DND-41 (cell line): Measurements from ENCODE around the gene PPP1R1B.

ENCODE experiments used
- ATAC-seq: fragments of 200-7000 bp; cut with Tn5 transposase; 3 replicates; pipeline ENCODE4 v1.9.1; 2021; ENCODE audit warnings: low read depth; ENCODE audit not compliant: insufficient read depth
- DNase-seq: peaks from one replicate; pipeline ENCODE4 v3.0.0-alpha.2; 2020
- H2AFZ ChIP-seq: 2 replicates; pipeline ENCODE4 v1.6.0; 2012; ENCODE audit warnings: low read depth, low read length
- H3K27ac ChIP-seq: 2 replicates; pipeline ENCODE4 v1.5.1; 2012; ENCODE audit warnings: low read length, inconsistent platforms
- H3K27me3 ChIP-seq: fragments of 200-600 bp; sonication (generic); 2 replicates; pipeline ENCODE4 v1.6.0; 2012; ENCODE audit warnings: low read length, mild to moderate bottlenecking, inconsistent platforms; ENCODE audit not compliant: insufficient read depth, poor library complexity
- H3K36me3 ChIP-seq: 2 replicates; pipeline ENCODE4 v1.5.1; 2012; ENCODE audit warnings: low read length, inconsistent platforms; ENCODE audit not compliant: insufficient read depth
- H3K4me1 ChIP-seq: 2 replicates; pipeline ENCODE4 v1.5.1; 2012; ENCODE audit warnings: mild to moderate bottlenecking, low read length; ENCODE audit not compliant: insufficient read depth
- H3K4me2 ChIP-seq: 2 replicates; pipeline ENCODE4 v1.6.0; 2012; ENCODE audit warnings: mild to moderate bottlenecking, moderate library complexity, low read length, inconsistent platforms; ENCODE audit not compliant: insufficient read depth
- H3K4me3 ChIP-seq, 2 experiments: fragments of 200-600 bp in 1 of 2; shearing (Covaris generic) in 1 of 2; 2 replicates each; pipeline ENCODE4 v1.5.1; 2012 to 2016; ENCODE audit warnings: inconsistent platforms in 2 of 2, low read length in 2 of 2, mild to moderate bottlenecking in 2 of 2, low read depth in 1 of 2, moderate library complexity in 1 of 2
- H3K79me2 ChIP-seq: 2 replicates; pipeline ENCODE4 v1.6.0; 2012; ENCODE audit warnings: low read length, inconsistent platforms; ENCODE audit not compliant: insufficient read depth
- H3K9ac ChIP-seq: 2 replicates; pipeline ENCODE4 v1.6.0; 2012; ENCODE audit warnings: low read depth, mild to moderate bottlenecking, inconsistent platforms, low read length, moderate library complexity
- H3K9me3 ChIP-seq: 2 replicates; pipeline ENCODE4 v1.5.1; 2012; ENCODE audit warnings: low read length, moderate library complexity, mild to moderate bottlenecking, inconsistent platforms; ENCODE audit not compliant: insufficient read depth, severe bottlenecking
- H4K20me1 ChIP-seq: 2 replicates; pipeline ENCODE4 v1.6.0; 2012; ENCODE audit warnings: low read length; ENCODE audit not compliant: insufficient read depth
- EZH2 ChIP-seq: IDR thresholded peaks from 3 replicates; pipeline ENCODE4 v1.6.1; 2012; ENCODE audit warnings: borderline replicate concordance, low read depth, mild to moderate bottlenecking, moderate library complexity, low read length, inconsistent platforms; ENCODE audit not compliant: severe bottlenecking
- TF ChIP-seq, protein P1 (sequence below): IDR thresholded peaks from 2 replicates; pipeline ENCODE4 v1.5.1; 2012; ENCODE audit warnings: borderline replicate concordance, low read length, moderate library complexity, mild to moderate bottlenecking; ENCODE audit not compliant: poor library complexity, severe bottlenecking; ENCODE audit errors: extremely low read depth

PPP1R1B gene

DNA sequence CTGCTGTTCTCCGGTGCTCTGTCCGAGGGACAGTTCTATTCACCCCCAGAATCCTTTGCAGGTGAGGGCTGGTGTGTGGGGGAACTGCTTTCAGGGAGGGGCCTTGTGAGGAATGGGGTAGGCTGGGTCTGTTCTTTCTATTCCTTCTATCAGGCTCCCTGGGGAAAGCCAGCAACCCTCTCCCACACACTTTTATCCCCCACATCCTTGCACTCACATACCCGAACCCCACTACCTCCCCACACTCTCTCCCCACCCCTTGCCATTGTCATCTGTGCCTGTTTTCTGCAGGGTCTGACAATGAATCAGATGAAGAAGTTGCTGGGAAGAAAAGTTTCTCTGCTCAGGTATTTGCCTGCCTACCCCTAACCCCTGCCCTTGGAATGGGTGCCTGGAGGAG is 32.0 kb downstream of the PPP1R1B start:
- H3K27me3 ChIP-seq: no peaks in the 10 kb centered on the region
- H3K79me2 ChIP-seq: peaks cover 11% of the 10 kb centered on the region; the same call in 1 of the 2 replicates
- no peak overlapping the region for H3K4me2 ChIP-seq
- H4K20me1 ChIP-seq: peaks cover 25% of the 10 kb centered on the region
- no peaks in the 10 kb centered on the region for H3K9me3 ChIP-seq
- peaks cover 74% of the 10 kb centered on the region for H3K36me3 ChIP-seq
- no peaks in the 10 kb centered on the region for H3K4me1 ChIP-seq
- H2AFZ ChIP-seq: no peak overlapping the region
- H3K27ac ChIP-seq: no peak overlapping the region
- H3K9ac ChIP-seq: no peak overlapping the region
- DNase-seq (no peak), ATAC-seq (no peak)
- TF ChIP-seq, protein P1, sequence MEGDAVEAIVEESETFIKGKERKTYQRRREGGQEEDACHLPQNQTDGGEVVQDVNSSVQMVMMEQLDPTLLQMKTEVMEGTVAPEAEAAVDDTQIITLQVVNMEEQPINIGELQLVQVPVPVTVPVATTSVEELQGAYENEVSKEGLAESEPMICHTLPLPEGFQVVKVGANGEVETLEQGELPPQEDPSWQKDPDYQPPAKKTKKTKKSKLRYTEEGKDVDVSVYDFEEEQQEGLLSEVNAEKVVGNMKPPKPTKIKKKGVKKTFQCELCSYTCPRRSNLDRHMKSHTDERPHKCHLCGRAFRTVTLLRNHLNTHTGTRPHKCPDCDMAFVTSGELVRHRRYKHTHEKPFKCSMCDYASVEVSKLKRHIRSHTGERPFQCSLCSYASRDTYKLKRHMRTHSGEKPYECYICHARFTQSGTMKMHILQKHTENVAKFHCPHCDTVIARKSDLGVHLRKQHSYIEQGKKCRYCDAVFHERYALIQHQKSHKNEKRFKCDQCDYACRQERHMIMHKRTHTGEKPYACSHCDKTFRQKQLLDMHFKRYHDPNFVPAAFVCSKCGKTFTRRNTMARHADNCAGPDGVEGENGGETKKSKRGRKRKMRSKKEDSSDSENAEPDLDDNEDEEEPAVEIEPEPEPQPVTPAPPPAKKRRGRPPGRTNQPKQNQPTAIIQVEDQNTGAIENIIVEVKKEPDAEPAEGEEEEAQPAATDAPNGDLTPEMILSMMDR: no peak
- TF ChIP-seq EZH2: no peak
- H3K4me3 ChIP-seq: no peak overlapping the region

DNA sequence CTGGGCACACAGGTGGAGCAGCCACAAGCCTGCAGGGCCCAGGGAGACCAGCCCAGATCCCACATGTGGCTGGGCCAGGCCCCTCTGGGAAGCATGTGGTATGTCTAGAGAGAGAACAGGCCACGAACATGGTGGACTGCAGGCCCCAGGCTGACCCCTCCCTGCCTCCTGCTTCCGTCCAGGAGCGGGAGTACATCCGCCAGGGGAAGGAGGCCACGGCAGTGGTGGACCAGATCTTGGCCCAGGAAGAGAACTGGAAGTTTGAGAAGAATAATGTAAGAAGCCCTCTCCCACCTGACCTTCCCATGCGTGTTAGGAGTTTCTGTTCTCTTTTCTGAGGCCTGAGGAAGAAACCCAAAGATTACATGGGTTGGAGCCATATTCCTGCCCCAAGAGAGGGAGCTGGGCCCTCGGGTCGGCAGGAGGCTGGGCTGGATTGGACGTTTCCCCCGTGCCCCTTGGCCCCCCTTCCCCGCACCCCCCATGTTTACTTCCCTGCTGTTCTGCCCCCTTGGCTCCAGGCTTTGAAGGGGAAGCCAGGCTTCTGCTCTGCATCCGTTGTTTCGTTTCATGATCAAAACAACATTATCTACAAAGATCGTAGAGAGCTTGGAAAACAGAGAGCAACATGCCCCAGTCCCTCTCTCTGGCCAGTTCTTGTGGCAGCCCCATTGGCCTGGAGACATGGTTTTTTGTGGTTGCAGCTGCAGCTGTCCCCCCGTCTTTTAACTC is 32.7 kb downstream of the PPP1R1B start:
- Histone ChIP-seq H4K20me1 (peaks cover 23% of the 10 kb centered on the region), H3K4me2 (no peak overlapping the region), H3K27ac (no peak overlapping the region)

DNA sequence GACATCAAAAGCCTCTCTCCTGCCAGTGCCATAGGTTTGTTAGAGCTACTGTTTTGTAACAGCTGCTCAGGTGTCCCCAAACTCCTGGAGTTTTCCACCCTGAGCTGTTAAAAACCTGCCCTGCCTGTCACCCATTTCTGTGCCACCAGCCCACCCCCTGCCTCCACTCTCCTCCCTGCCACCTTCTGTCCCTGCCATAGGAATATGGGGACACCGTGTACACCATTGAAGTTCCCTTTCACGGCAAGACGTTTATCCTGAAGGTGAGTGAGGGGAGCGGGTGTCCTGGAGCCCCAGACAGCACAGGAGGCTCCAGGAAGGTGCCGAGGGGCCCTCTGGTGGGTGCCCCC is 33.2 kb downstream of the PPP1R1B start:
- no peak overlapping the region for H3K4me2 ChIP-seq
- ATAC-seq: no peak

More for the DNA sequence above, 32.7 kb downstream of the PPP1R1B start:
- DNase-seq: no peak
- TF ChIP-seq EZH2: no peak
- TF ChIP-seq, protein P1: no peak
- Histone ChIP-seq H2AFZ (no peak overlapping the region), H3K36me3 (peaks cover 68% of the 10 kb centered on the region), H3K9ac (no peak overlapping the region), H3K4me3 (no peak overlapping the region), H3K4me1 (no peaks in the 10 kb centered on the region), H3K9me3 (no peaks in the 10 kb centered on the region), H3K79me2 (peaks cover 6% of the 10 kb centered on the region; the same call in 1 of the 2 replicates), H3K27me3 (no peaks in the 10 kb centered on the region)
- no peak for ATAC-seq

More for the DNA sequence above, 33.2 kb downstream of the PPP1R1B start:
- Histone ChIP-seq H3K4me1 (no peaks in the 10 kb centered on the region), H3K4me3 (no peak overlapping the region), H3K27ac (no peak overlapping the region), H3K79me2 (0 out of 2 replicates have a peak, but pooled peaks cover under 1% of the 10 kb centered on the region), H2AFZ (no peak overlapping the region), H3K9me3 (no peaks in the 10 kb centered on the region), H4K20me1 (peaks cover 20% of the 10 kb centered on the region), H3K36me3 (peaks cover 62% of the 10 kb centered on the region), H3K27me3 (no peaks in the 10 kb centered on the region), H3K9ac (no peak overlapping the region)
- DNase-seq: no peak
- TF ChIP-seq, protein P1: no peak
- no peak for TF ChIP-seq EZH2
